WTC11 (cell line): ENCODE data around the gene CRYGN. TPM values are rescaled to one million over a fixed set of nuclear protein-coding genes. Genes with fewer than 3 reads are reported as not detected.

Source experiments
- ATAC-seq: fragments of 200-7000 bp; cut with Tn5 transposase; 2 replicates; pipeline ENCODE4 v1.10.0; 2021; ENCODE audit warnings: mild to moderate bottlenecking, moderate library complexity
- CTCF ChIA-PET: fragments of 300-600 bp; sonication (Branson Sonifier 250); formaldehyde crosslinking; loops from one replicate; lab custom pipeline; 2021; ENCODE audit warnings: antibody characterized with exemption; lab: Charles Lee
- POLR2A ChIA-PET: fragments of 350-600 bp; sonication (Branson Sonifier 250); formaldehyde crosslinking; loops from one replicate; lab custom pipeline; 2021; ENCODE audit warnings: antibody characterized with exemption; lab: Charles Lee
- DNase-seq: peaks from one replicate; pipeline ENCODE4 v3.0.0; 2021; ENCODE audit warnings: low spot score
- H3K27ac Mint-ChIP-seq: 2 replicates; pipeline ENCODE4 v1.8.0; 2021; ENCODE audit warnings: mixed read lengths
- H3K27me3 Mint-ChIP-seq: 2 replicates; pipeline ENCODE4 v1.8.0; 2021; ENCODE audit warnings: low read depth, mild to moderate bottlenecking, moderate library complexity, mixed read lengths
- H3K36me3 Mint-ChIP-seq: 2 replicates; pipeline ENCODE4 v1.8.0; 2021; ENCODE audit warnings: mixed read lengths
- H3K4me1 Mint-ChIP-seq: 2 replicates; pipeline ENCODE4 v1.8.0; 2022; ENCODE audit warnings: mixed read lengths
- H3K4me3 Mint-ChIP-seq: 2 replicates; pipeline ENCODE4 v1.8.0; 2021; ENCODE audit warnings: mild to moderate bottlenecking, moderate library complexity, mixed read lengths
- H3K9me3 Mint-ChIP-seq: 2 replicates; pipeline ENCODE4 v1.8.0; 2021; ENCODE audit warnings: mixed read lengths
- ERG ChIP-seq: fragments of 250-450 bp; sonication (Bioruptor Pico); IDR thresholded peaks from 2 replicates; pipeline ENCODE4 v1.8.0; 2021; ENCODE audit warnings: mild to moderate bottlenecking
- ESRRA ChIP-seq: sonication (generic); formaldehyde crosslinking; IDR thresholded peaks from 2 replicates; pipeline ENCODE4 v1.8.1; 2022; ENCODE audit warnings: mild to moderate bottlenecking, missing genetic modification reagents, borderline replicate concordance
- FOXP4 ChIP-seq: sonication (generic); formaldehyde crosslinking; IDR thresholded peaks from 2 replicates; pipeline ENCODE4 v1.8.0; 2022; ENCODE audit warnings: mild to moderate bottlenecking, missing genetic modification reagents
- IRF2 ChIP-seq: sonication (generic); formaldehyde crosslinking; IDR thresholded peaks from 2 replicates; pipeline ENCODE4 v1.8.0; 2022; ENCODE audit warnings: low read depth, missing genetic modification reagents, borderline replicate concordance
- MYBL2 ChIP-seq: sonication (generic); formaldehyde crosslinking; IDR thresholded peaks from 2 replicates; pipeline ENCODE4 v1.8.1; 2023; ENCODE audit warnings: mild to moderate bottlenecking, moderate library complexity, missing genetic modification reagents
- NFATC4 ChIP-seq: fragments of 250-450 bp; sonication (Bioruptor Pico); IDR thresholded peaks from 2 replicates; pipeline ENCODE4 v1.9.0; 2021; ENCODE audit warnings: mild to moderate bottlenecking
- NFYB ChIP-seq: sonication (generic); formaldehyde crosslinking; conservative IDR thresholded peaks from 2 replicates; pipeline ENCODE4 v1.8.0; 2022; ENCODE audit warnings: low read depth, missing genetic modification reagents
- NR1H2 ChIP-seq: sonication (generic); formaldehyde crosslinking; IDR thresholded peaks from 2 replicates; pipeline ENCODE4 v1.9.0; 2021; ENCODE audit warnings: mild to moderate bottlenecking, moderate library complexity, missing genetic modification reagents
- NR3C1 ChIP-seq: sonication (generic); formaldehyde crosslinking; conservative IDR thresholded peaks from 2 replicates; pipeline ENCODE4 v1.8.1; 2023; ENCODE audit warnings: low read depth, mild to moderate bottlenecking, missing genetic modification reagents
- USF2 ChIP-seq: sonication (generic); formaldehyde crosslinking; IDR thresholded peaks from 2 replicates; pipeline ENCODE4 v1.8.1; 2023; ENCODE audit warnings: mild to moderate bottlenecking, missing genetic modification reagents, moderate library complexity
- ZNF121 ChIP-seq: sonication (generic); formaldehyde crosslinking; IDR thresholded peaks from 2 replicates; pipeline ENCODE4 v1.8.0; 2023; ENCODE audit warnings: missing genetic modification reagents
- ZNF232 ChIP-seq: sonication (generic); formaldehyde crosslinking; IDR thresholded peaks from 2 replicates; pipeline ENCODE4 v1.8.0; 2022; ENCODE audit warnings: mild to moderate bottlenecking, missing genetic modification reagents
- ZNF263 ChIP-seq: sonication (generic); formaldehyde crosslinking; IDR thresholded peaks from 2 replicates; pipeline ENCODE4 v1.8.1; 2022; ENCODE audit warnings: low read depth, mild to moderate bottlenecking, moderate library complexity, missing genetic modification reagents
- total RNA-seq: library from RNA; stranded (reverse); gene quantifications from 3 replicates; pipeline ENCODE4 v1.2.3, GENCODE V29; 2021
- TF ChIP-seq, protein P1 (sequence below): sonication (generic); formaldehyde crosslinking; IDR thresholded peaks from 2 replicates; pipeline ENCODE4 v1.8.1; 2022; ENCODE audit warnings: low read depth, missing genetic modification reagents, borderline replicate concordance

The CRYGN gene
- total RNA-seq, 1 experiment from 2014 or later = 1.5 TPM

DNA sequence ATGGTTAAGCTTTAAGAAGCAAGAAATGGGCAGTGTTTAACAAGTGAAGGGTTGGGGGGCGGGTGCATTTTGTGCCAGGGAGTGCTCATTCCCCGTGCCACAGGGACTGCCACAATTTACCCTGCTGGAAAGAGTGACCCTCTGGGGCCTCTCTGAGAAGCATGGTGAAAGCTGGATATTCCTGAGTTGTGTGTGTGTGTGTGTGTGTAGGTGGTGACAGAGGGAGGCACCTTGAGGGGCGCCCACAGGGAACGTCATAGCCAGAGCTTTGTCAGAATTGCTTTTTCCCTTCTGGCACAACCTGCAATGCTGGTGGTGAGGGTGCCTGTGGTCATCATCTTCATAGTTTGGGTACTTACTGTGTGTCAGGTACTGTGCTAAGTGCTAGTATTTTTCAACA is 27.6 kb downstream of the CRYGN start:
- no peak for ATAC-seq
- no peaks in the 10 kb centered on the region for H3K36me3 Mint-ChIP-seq
- CTCF ChIA-PET = interaction anchor here (0.6 to 3.2 kb wide), 4 partner anchors 12 to 36 kb away, joined by 3 to 22 read pairs (median 9); partner anchors contain the start of gene CRYGN
- no peak overlapping the region for H3K4me3 Mint-ChIP-seq
- POLR2A ChIA-PET = interaction anchor here (0.7 kb wide), 1 partner anchor 311 kb away, joined by 3 read pairs; no protein-coding TSS in a partner anchor
- H3K27me3 Mint-ChIP-seq = peaks cover 72% of the 10 kb centered on the region
- no peak for TF ChIP-seq ERG (CRISPR knock-in tag)
- TF ChIP-seq ESRRA (CRISPR knock-in tag) = no peak
- TF ChIP-seq ZNF232 (CRISPR knock-in tag) = no peak
- TF ChIP-seq ZNF121 (CRISPR knock-in tag) = no peak
- no peak for TF ChIP-seq NFYB (CRISPR knock-in tag)
- TF ChIP-seq IRF2 = no peak
- no peak for TF ChIP-seq NR3C1 (CRISPR knock-in tag)
- no peak for TF ChIP-seq MYBL2 (CRISPR knock-in tag)
- TF ChIP-seq ZNF263 (CRISPR knock-in tag) = no peak
- TF ChIP-seq, protein P1, sequence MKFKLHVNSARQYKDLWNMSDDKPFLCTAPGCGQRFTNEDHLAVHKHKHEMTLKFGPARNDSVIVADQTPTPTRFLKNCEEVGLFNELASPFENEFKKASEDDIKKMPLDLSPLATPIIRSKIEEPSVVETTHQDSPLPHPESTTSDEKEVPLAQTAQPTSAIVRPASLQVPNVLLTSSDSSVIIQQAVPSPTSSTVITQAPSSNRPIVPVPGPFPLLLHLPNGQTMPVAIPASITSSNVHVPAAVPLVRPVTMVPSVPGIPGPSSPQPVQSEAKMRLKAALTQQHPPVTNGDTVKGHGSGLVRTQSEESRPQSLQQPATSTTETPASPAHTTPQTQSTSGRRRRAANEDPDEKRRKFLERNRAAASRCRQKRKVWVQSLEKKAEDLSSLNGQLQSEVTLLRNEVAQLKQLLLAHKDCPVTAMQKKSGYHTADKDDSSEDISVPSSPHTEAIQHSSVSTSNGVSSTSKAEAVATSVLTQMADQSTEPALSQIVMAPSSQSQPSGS (CRISPR knock-in tag) = no peak
- no peak for TF ChIP-seq FOXP4 (CRISPR knock-in tag)
- no peak for TF ChIP-seq NR1H2
- TF ChIP-seq USF2 (CRISPR knock-in tag) = no peak
- H3K27ac Mint-ChIP-seq = no peak overlapping the region
- no peaks in the 10 kb centered on the region for H3K9me3 Mint-ChIP-seq
- DNase-seq = no peak
- peaks cover 44% of the 10 kb centered on the region for H3K4me1 Mint-ChIP-seq

GRCh38 chr7:151411551-151411950 is 28.4 kb downstream of the CRYGN start:
- Mint-ChIP-seq H3K4me3 (peak overlapping the region; percentile 73; the same call in 1 of the 2 replicates), H3K4me1 (peaks cover 39% of the 10 kb centered on the region), H3K9me3 (no peaks in the 10 kb centered on the region), H3K36me3 (no peaks in the 10 kb centered on the region), H3K27me3 (peaks cover 64% of the 10 kb centered on the region), H3K27ac (no peak overlapping the region)
- TF ChIP-seq NFATC4 (CRISPR knock-in tag) = no peak
- TF ChIP-seq FOXP4 (CRISPR knock-in tag) = 0 out of 2 replicates have a peak, but pooled peaks have one; percentile 24
- ATAC-seq (no peak), DNase-seq (no peak)
- CTCF ChIA-PET = interaction anchor here (0.6 to 3.2 kb wide), 6 partner anchors 11 to 43 kb away, joined by 3 to 22 read pairs (median 7); partner anchors contain the start of gene CRYGN
- POLR2A ChIA-PET = interaction anchor here (0.7 to 1.2 kb wide), 2 partner anchors 29 to 311 kb away, joined by 3 to 4 read pairs; partner anchors contain the start of gene CRYGN
